ENCODE data around the gene ANP32A.
A peak's percentile ranks its signal among the peaks of the same experiment; 100 is the strongest.

ANP32A gene

GRCh38 chr15:68730976-68731897 is 89.5 kb downstream of the ANP32A start:
- DNase-seq (ENCODE audit: extremely low read depth, low read depth): no peak
- no peak overlapping the region for H3K4me3 ChIP-seq (replicated peaks; ENCODE audit: low read depth, low read length)
- TF ChIP-seq CTCF (IDR thresholded peaks at IDR 0.05; ENCODE audit: low read depth, low read length, missing control alignments): no peak

- peak; percentile 6 for DNase-seq (ENCODE audit: extremely low read depth, low read depth)
Observed at GRCh38 chr15:68730471-68730919, 90.2 kb downstream of the ANP32A start.

GRCh38 chr15:68729789-68730411 is 90.8 kb downstream of the ANP32A start:
- TF ChIP-seq CTCF (IDR thresholded peaks at IDR 0.05; ENCODE audit: low read depth, low read length, missing control alignments): no peak
- DNase-seq (ENCODE audit: extremely low read depth, low read depth): no peak

More at GRCh38 chr15:68730471-68730919, 90.2 kb downstream of the ANP32A start:
- TF ChIP-seq CTCF (IDR thresholded peaks at IDR 0.05; ENCODE audit: low read depth, low read length, missing control alignments): peak; percentile 50
- no peak overlapping the region for H3K4me3 ChIP-seq (replicated peaks; ENCODE audit: low read depth, low read length)

More at GRCh38 chr15:68729789-68730411, 90.8 kb downstream of the ANP32A start:
- no peak overlapping the region for H3K4me3 ChIP-seq (replicated peaks; ENCODE audit: low read depth, low read length)

All from HFF-Myc (cell line).